VCaP (cell line): Measurements from ENCODE around the gene NKX6-2.
"Not testable (repeated sequence)": the region's sequence is repeated elsewhere in the genome, so short reads cannot be mapped to it uniquely, and the experiment has no call there.

ENCODE experiments used
- H3K27ac ChIP-seq: fragments of 450-650 bp; 2 replicates; pipeline ENCODE4 v1.5.1; 2017
- TF ChIP-seq, protein P1 (sequence below): fragments of 450-650 bp; conservative IDR thresholded peaks from 2 replicates; pipeline ENCODE4 v1.5.1; 2017; ENCODE audit warnings: mild to moderate bottlenecking, moderate library complexity

Gene NKX6-2

DNA sequence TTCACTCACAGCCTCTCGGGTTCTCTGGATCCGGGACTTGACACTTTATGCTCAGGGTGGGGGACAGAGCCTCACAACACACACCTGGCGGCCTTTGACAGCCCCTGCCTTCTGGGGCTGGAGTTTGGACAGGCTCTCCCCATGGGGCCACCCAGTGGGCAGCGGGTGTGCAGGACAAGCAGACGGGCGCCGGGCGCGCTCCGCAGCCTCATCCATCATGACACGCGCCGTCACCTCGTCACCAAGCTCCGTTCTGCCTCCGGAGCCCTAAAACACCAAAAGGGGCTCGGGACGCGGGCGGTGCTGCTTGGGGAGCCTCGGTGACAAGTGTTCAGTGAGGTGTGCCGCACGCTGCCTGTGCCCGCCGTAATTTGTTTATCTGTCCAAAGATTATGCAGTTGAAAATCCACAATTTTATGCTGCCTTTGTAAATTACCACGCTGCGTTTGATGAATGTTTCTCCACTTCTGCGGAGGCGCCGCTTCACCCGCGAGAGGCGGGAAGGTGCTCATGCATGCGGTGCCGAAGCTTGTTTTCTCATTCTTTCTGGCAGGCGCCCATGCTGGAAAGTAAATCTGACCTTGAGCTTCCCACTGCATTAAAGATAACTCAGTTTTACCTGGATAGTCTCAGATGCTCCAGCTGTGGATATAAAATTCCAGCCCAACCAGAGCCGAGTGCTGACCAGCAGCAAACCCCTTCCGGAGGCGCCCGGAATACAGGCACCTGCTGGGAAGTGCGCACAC, 6.2 kb downstream of the NKX6-2 start:
- TF ChIP-seq, protein P1, sequence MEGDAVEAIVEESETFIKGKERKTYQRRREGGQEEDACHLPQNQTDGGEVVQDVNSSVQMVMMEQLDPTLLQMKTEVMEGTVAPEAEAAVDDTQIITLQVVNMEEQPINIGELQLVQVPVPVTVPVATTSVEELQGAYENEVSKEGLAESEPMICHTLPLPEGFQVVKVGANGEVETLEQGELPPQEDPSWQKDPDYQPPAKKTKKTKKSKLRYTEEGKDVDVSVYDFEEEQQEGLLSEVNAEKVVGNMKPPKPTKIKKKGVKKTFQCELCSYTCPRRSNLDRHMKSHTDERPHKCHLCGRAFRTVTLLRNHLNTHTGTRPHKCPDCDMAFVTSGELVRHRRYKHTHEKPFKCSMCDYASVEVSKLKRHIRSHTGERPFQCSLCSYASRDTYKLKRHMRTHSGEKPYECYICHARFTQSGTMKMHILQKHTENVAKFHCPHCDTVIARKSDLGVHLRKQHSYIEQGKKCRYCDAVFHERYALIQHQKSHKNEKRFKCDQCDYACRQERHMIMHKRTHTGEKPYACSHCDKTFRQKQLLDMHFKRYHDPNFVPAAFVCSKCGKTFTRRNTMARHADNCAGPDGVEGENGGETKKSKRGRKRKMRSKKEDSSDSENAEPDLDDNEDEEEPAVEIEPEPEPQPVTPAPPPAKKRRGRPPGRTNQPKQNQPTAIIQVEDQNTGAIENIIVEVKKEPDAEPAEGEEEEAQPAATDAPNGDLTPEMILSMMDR, result no peak
- H3K27ac ChIP-seq, result no peak overlapping the region

DNA sequence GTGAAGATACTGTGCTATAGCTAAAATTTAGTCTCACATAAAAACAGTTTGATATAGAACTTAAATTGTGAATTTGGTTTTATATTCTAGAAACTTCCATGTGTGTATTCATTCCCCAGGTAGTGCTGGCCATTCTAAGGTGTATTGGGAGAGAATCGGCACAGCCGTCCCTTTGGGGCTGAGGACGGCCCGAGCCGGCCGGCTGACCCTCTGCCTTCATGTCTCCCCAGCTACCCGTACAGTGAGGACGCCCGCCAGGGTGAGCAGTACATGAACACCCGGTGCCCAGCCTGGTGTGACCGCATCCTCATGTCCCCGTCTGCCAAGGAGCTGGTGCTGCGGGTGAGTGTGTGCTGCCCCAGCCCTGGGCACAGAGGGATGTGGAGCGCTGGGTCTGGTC, 8.5 kb downstream of the NKX6-2 start:
- no peak overlapping the region for H3K27ac ChIP-seq
- TF ChIP-seq, protein P1, result no peak

DNA sequence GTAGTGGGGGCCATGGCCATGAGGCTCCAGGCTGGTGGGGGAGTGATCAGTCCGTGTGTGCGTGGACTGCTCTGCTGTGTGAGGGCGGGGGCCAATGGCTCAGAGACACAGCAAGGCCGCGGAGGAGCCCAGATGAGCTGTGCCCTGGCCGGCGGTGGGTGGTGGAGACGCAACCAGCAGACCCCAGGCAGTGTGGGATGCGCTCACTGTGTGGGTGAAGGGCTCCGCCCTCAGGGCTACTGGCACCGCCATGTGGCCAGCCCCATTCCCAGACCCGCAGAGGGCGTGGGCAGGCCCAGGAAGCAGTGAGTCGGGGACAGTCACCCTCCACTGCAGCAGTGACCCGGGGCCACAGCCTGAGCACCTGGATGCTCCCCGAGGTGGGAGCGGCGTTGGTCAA, 9.1 kb downstream of the NKX6-2 start:
- H3K27ac ChIP-seq, result no peak overlapping the region
- TF ChIP-seq, protein P1, result no peak

DNA sequence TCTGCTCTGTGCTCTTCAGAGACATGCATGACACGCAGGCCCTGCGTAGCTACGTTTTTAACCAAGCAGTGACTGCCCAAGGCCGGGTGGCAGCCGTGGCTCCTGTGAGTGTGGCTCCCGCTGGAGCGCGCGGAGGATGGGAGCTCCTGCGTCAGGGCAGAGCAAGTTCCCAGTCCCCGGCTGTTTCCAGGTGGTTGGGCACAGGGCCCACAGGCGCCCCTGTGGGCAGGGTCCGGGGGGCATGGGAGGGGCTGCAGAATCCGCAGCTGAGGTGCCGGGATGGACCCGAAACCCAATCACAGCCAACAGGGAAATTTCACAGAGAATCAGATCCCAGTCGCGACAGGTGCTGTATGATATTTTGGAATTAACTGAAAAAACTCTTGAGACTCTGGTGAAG, 9.8 kb downstream of the NKX6-2 start:
- TF ChIP-seq, protein P1, result no peak

DNA sequence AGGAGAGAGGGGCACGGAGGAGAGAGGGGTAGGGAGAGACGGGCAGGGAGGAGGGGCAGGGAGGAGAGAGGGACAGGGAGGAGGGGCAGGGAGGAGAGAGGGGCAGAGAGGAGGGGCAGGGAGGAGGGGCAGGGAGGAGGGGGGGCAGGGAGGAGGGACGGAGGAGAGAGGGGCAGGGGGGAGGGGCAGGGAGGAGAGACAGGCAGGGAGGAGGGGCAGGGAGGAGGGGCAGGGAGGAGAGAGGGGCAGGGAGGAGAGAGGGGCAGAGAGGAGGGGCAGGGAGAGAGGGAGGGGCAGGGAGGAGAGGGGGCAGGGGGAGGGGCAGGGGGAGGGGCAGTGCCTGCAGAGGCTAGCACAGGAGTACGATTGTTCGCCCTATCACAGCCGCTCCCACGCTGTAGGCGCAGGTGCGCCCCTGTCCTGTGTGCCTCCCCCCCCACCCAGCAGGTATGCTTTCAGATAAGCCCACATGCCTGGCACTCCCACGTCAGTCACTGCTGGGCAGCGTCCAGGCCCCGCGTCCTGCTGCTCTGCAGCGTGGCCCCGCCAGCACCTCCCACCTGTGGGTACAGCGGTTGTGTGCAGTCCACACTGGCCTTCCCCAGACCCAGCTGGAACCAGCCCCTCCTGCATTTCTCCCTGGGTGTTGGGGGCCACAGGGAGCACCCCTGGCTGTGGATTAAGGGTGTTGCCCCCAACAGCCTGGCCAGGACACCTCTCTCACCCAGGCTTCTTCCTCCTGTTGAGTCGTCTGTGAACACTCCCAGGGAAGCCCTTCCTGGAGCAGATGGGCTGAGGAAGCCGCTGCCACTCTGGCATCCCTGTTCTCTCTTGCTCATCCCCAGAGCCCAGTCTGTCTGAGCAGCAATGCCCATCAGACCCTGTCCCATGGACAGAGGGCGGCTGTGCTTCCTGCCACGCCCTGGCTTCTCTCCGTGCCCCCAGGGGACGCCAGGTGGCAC, 10.8 kb downstream of the NKX6-2 start:
- TF ChIP-seq, protein P1, result no peak
- no peak overlapping the region for H3K27ac ChIP-seq

More for the DNA sequence above, 9.8 kb downstream of the NKX6-2 start:
- no peak overlapping the region for H3K27ac ChIP-seq

DNA sequence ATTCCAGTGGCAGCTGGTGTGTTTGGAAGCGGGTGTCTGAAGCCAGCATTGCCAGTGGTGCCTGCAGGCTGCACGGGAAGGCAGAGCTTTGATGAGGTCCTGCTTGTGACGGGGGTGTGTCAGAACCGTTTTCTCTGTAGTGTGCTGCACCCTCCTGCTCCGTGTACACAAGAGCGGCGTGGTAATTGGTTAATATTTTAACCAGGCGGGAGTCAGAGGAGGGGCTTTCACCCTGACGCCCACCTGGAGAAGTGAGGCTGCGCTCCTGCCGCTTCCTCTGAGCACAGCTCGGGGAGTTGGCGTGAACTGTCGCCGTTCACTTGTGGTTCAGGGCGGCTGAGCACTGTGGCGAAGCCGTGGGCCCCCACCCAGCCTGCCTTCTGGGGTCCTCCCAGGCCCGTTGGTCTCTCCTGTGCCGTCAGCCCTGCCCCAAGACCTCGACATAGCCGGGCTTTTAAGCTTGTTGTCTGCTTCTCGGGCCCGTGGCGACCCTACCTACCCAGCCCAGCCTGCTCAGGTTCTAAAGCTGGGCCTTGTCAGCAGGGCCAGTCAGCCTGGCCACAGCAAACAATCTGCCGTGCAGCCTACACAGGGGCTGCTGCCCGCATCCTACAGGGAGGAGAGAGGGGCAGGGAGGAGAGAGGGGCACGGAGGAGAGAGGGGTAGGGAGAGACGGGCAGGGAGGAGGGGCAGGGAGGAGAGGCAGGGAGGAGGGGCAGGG, 11.6 kb downstream of the NKX6-2 start:
- TF ChIP-seq, protein P1, result no peak
- no peak overlapping the region for H3K27ac ChIP-seq

DNA sequence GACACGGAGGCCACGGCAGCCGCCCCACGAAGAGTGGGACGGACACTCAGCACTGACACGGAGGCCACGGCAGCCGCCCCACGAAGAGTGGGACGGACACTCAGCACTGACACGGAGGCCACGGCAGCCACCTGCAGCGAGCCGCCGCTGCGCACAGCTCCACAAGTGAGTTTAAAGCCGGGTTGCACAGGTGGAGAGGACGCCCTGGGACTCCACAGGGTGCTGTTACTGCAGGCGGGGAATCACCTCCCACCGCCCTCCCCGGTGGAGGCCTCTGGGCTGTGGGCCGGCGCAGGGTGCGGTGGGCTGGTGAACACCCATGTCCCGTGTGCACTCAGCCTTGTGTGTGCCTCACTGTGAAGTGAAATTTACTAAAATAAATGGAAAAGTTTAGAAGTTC, 13.1 kb downstream of the NKX6-2 start:
- not testable (repeated sequence) for H3K27ac ChIP-seq
